Upper lobe of left lung (tissue), 4 donors: ENCODE data around the gene MITF.

Source experiments
- EP300 ChIP-seq, 4 donors: sonication (generic); formaldehyde crosslinking; IDR thresholded peaks; one replicate each; pipeline ENCODE4 v1.5.1; 2017; ENCODE audit warnings: antibody characterized with exemption in 4 of 4, control low read depth in 2 of 4
- POLR2A ChIP-seq, 4 donors: fragments of 450-650 bp; IDR thresholded peaks; one replicate each; pipeline ENCODE4 v1.5.1; 2016 to 2017; ENCODE audit warnings: antibody characterized with exemption in 4 of 4, mild to moderate bottlenecking in 2 of 4
- TF ChIP-seq, protein P1 (sequence below), 6 experiments: fragments of 450-650 bp in 4 of 6; fragments of 200-600 bp in 2 of 6; sonication (generic) in 2 of 6; IDR thresholded peaks; one replicate each; pipeline ENCODE4 v1.5.1; 2016 to 2019; ENCODE audit warnings: antibody characterized with exemption in 6 of 6

DNA sequence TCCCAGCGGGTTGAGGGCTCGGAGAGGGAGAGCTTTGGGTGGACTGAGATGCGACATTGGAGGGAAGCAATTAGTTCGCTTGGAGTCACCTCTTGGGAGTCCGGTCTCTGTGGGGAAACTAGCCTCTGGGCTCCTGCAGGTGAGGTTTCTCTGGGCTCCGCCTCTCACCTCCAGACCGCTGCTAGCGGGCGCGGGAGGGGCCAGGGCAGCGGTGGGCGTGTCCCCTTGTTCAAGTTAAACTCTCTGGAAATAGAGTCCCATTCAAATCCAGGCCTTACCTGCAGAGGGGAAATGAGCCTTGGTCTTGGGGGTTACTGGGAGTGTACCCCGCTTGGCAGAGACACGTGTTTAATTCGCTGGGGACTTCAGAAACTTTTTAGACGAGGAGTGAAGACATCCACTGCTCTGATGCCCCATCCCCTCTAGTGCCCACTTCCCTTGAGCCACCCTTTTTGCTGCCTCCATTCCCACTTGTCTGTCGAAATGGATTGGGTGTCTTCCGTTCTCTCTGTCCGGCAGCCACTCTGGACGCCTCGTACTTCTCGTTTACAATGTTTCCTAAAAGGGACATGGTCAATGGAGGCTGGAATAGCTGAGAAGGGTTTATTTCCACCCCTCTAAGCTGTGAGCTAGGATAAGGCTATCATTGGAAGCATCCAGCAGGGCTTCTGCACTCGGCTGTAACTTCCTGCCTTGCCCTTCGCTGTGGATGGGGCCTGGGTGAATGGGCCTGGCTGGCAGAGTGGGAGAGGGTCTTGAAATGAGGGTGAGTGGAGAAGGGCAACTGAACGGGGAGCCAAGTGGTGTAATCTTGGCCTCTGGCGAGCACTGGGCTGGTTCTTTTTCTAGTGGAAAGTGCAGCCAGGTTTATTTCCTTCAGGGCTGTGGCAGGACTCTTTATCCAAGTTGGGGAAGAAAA, 1.1 kb downstream of the MITF start:
- TF ChIP-seq POLR2A (IDR thresholded peaks at IDR 0.05) (peak in 1 of 4 donors; percentile 14), EP300 (IDR thresholded peaks at IDR 0.05) (no peak)
- TF ChIP-seq, protein P1, sequence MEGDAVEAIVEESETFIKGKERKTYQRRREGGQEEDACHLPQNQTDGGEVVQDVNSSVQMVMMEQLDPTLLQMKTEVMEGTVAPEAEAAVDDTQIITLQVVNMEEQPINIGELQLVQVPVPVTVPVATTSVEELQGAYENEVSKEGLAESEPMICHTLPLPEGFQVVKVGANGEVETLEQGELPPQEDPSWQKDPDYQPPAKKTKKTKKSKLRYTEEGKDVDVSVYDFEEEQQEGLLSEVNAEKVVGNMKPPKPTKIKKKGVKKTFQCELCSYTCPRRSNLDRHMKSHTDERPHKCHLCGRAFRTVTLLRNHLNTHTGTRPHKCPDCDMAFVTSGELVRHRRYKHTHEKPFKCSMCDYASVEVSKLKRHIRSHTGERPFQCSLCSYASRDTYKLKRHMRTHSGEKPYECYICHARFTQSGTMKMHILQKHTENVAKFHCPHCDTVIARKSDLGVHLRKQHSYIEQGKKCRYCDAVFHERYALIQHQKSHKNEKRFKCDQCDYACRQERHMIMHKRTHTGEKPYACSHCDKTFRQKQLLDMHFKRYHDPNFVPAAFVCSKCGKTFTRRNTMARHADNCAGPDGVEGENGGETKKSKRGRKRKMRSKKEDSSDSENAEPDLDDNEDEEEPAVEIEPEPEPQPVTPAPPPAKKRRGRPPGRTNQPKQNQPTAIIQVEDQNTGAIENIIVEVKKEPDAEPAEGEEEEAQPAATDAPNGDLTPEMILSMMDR (IDR thresholded peaks at IDR 0.05): no peak
